Stimulated activated CD8-positive, alpha-beta memory T cell treated with anti-CD3 and anti-CD28 coated beads, Interleukin-4, amount 100 ng/mL, for 1 hour (primary cell): ENCODE results near the gene CNN2.

ENCODE experiments used
- DNase-seq, 2 donors: peaks; one replicate each; pipeline ENCODE4 v3.0.0-alpha.2; 2020; ENCODE audit warnings: low read depth in 2 of 2, low spot score in 1 of 2

The CNN2 gene

DNA sequence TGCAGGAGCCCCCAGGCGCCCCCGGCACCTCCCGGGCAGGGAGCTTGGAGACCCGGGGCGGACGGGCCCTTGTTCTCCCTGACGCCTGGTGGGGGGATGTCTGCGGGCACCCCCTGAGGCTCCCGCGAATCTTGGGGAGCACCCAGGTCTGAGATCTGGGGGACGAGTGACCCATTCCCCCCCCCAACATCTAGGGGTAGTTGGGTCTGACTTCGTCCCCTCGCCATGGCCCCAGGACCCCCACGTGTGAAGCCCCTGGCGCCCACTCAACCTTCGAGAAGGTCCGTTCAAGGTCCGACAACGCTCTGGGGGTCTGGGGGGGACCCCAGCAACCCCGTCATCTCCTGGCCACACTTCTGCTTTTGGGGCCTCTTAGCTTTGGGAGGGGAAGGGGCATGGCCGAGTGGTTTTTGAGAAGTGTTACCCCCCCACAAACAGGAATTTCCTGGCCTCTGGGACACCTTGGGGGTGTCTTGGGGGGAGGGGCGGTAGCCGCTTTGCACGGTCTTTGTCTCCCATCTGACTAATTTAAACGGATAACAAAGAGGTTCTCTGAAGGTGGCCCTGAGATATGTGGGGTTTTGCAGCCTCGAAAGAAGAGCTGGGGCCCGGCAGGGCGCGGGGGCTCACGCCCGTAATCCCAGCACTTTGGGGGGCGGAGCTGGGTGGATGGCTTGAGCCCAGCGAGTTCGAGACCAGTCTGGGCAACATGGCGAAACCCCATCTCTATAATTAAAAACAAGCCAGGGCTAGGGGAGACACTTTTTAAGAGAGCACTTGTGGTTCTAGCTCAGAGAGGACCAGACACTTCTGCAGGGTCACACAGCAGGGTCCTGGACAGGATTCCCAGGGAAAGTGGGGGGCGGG is 608 bp downstream of the CNN2 start:
- DNase-seq, result no peak

DNA sequence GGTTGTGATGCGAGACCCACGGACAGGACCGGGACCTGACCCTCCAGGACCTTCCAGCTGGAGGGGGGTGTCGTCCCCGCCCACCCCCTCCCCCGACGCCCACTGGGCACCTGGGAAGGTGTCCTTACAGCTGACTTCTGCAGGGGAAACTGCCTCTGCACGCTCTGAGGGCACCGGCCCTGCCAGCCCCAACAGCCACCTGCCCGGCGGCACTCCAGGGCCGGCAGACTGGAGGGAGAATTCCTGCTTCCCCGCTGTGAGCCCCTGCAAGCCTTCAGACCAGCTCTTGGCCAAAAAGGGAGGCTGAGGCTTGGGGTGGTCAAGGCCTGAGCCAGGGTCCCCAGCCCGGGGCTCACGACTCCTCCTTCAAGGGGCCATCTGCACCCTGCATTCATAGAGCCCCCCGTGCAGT is 1.2 kb downstream of the CNN2 start:
- DNase-seq, result no peak

DNA sequence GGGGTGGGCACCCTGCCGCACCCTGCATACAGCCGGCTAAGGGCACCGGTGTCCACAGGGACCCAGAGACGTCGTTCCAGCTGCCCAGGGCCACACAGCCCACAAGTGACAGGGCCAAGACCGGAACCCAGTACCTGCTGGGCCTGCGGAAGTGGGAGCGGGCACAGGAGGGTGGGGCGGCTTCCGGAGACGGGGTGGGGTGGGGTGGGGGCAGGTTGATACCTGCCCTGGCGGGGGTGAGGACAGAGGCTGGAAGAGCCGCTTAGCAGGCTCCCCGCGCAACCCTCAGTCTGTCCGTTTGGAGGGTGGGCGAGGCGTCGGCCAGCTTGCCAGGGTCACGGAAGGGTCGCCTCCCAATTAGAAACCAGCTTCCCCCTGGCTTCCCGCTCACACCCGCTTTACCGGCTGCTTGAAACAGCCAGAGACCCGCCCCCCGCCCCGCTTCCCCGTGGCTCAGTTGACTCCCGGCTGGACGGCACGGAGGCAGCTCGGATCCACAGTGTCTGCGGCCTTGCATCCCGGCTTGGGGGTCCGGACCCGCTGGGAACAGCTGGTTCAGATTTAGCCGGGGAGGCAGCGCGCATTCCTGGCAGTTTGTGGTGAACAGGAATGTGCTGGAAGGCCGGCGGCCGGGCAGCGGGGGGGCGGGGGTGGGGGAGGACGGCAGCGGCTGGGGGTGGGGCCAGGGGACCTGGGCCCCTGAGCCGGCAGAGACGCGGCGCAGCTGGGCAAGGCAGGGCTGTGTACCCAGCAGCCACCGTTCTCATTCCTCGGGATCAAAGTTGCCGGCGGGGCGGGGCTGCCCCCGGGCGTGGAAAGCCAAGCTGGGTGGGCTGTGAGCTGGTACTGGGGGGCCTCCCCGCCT is 1.9 kb downstream of the CNN2 start:
- DNase-seq, result no peak

DNA sequence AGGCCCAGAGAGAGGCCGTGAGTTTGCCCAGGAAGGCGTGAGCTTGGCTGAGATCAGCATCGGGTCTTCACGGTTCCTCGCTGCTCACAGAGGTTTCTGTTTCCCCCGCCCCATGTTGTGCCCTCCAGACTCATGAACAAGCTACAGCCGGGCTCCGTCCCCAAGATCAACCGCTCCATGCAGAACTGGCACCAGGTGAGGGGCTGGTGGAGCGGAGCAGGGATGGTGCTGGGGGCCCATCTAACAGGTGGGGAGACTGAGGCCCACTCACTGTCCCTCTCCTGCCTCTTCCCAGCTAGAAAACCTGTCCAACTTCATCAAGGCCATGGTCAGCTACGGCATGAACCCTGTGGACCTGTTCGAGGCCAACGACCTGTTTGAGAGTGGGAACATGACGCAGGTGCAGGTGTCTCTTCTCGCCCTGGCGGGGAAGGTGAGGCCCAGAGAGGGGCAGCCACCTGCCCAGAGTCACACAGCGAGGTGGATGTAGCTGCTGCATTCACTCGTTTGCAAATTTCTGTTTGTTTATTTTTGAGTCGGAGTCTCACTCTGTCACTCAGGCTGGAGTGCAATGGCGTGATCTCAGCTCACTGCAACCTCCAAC is 6.0 kb downstream of the CNN2 start:
- no peak for DNase-seq

DNA sequence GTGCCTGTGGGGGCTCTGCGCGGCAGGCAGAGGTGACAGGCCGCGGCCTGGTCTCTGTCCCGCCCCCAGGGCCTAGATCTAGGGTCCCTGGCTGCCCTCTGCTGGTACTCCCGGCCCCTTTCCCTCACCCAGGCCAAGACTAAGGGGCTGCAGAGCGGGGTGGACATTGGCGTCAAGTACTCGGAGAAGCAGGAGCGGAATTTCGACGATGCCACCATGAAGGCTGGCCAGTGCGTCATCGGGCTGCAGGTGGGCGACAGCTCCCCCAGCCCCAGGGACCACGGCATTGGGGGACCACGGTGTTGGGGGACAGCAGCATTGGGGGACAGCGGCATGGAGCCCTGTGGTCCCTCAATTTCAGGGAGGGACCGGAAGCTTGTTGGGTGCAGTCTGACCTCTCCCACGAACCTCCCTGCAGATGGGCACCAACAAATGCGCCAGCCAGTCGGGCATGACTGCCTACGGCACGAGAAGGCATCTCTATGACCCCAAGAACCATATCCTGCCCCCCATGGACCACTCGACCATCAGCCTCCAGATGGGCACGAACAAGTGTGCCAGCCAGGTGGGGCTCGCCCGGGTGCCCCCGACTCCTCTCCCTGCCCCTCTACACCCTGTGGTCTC is 9.7 kb downstream of the CNN2 start:
- DNase-seq, result no peak

DNA sequence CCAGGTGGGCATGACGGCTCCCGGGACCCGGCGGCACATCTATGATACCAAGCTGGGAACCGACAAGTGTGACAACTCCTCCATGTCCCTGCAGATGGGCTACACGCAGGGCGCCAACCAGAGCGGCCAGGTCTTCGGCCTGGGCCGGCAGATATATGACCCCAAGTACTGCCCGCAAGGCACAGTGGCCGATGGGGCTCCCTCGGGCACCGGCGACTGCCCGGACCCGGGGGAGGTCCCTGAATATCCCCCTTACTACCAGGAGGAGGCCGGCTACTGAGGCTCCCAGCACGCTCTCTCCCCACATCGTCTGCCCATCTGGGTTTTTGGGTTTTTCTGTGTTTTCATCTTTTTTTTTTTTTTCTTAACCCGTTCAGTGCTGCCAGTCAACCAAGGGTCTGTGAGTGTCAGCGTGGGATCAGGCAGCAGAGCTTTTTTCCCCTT is 11.2 kb downstream of the CNN2 start:
- no peak for DNase-seq

DNA sequence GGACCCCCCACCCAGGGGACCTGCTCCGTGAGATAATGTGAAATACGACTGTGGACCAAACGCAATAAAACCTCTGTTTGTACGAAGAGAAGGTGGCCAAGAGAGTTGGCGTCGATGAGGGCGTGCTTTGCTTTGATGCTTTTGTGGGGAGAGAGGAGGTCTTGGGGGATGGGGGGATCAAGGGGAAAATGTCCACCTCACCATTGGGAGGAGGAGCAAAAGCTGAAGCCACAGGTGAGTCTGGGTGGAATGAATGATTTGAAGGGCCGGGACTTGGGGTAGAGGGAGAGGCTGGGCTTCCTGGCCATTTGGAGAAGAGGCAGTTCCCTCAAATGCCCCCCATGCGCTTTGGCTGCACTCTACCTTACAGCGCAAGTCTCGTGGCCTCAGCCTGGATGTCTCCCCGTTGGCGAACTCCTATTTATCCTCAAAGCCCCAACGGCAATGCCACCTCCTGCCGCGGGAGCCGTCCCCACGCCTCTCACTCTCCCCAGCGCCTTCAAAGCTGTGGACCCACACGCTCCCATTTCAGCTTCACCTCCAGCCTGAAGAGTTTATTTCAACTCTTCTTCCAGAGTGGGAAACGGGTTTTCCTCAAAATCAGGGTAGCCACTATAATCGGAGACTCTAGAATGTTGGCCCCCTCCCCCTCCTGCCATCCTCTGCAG is 12.7 kb downstream of the CNN2 start:
- DNase-seq, result no peak

DNA sequence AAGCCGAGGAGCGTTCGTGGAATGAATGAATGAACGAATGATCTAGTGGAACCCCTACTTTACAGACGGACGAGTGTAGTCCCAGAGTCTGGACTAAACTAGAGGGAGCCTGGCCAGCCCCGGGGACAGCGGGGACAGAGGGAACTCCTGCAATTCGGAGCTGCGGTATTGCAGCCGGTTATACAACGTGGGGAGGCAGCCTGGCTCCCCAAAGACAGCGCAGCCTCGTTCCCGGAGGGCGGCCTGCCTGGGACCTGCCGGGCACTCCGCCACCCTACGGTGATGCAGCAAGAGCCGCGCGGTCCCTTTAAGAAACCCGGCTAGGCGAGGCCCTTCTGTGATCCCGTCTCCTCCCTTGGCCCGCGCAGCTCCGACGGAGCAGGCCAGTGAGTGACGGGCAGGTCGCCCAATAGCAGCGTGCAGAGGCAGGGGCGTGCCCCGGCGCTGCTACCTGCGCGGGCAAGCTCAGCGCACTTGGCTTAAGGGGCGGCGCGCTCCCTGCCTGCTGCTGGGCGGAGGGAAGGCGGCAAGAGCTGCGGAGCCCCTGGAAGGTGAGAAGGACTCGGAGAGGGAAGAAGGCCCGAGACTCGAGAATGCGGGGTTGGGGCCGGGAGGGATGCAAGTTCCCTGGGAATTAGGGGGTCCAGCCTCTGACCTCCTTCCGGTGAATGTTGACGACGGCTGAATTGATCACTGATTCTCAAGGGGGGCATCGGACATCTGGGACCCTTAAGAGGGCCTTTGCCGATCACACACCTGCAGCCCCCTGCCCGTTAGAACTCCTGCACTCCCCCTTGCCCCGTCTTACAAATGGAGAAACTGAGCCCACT is 13.5 kb downstream of the CNN2 start, which contains the start of gene ABCA7:
ABCA7 (plus strand) TSS at position 462 of the 830 bp plus-strand sequence. CDS start 1,255 bp downstream, outside the sequence.
- DNase-seq, result peak; percentile 96 to 98

DNA sequence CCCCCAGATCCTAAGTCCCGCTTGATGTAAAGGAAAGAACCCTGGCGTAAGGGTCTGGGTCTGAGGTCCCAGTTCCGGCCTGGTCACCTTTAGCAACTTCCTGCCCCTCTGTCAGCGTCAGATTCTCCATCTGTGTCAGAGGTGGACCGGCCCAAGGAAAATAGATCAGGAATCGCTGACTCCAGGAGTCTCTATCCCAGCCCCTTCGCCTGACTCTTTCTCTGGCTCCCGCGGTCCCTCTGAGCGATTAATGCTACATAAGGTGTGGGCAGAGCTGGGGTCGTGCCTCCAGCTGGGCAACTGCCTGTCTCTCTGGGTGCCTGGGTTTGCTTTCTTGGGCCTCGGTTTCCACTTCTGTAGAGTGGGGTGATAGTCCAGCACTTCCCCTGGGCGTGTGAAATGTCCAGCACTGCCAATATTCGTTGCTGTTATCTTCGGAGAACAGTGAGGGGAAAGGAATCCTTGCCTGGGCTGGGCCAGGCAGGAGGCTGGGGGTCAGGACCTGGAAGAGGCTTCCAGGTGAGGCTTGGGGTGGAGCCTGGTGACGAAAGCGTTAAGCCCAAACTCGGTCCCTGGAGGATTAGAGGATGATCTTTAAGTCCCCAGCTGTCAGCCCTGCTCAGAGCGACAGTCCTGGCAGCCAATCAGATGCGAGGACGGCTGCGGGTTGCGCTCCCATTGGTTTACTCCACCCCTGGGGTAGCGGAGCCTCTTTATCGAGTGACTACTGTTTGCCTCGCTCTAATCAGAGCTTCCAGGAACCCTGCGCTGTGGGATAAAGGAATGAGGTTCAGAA is 14.3 kb downstream of the CNN2 start:
- peak; percentile 78 to 81 for DNase-seq

DNA sequence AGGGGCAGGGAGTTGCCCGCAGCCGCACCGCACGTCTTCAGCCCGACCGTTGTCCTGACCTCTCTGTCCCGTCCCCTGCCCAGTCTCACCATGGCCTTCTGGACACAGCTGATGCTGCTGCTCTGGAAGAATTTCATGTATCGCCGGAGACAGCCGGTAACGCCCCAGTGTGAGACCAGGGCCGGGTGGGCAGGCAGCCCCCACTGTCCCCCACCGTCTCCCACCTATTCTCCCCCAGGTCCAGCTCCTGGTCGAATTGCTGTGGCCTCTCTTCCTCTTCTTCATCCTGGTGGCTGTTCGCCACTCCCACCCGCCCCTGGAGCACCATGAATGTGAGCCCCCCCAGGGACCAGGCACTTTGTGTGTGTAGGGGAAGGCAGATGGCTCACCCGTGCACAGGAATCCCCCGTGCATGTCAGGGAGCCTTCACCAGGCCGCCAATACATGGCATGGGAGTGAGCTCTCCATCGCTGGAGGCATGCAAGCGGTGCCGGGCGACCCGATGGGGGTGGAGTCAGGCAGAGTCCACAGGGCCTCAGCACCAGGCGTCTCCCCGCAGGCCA is 14.9 kb downstream of the CNN2 start:
- DNase-seq, result no peak

DNA sequence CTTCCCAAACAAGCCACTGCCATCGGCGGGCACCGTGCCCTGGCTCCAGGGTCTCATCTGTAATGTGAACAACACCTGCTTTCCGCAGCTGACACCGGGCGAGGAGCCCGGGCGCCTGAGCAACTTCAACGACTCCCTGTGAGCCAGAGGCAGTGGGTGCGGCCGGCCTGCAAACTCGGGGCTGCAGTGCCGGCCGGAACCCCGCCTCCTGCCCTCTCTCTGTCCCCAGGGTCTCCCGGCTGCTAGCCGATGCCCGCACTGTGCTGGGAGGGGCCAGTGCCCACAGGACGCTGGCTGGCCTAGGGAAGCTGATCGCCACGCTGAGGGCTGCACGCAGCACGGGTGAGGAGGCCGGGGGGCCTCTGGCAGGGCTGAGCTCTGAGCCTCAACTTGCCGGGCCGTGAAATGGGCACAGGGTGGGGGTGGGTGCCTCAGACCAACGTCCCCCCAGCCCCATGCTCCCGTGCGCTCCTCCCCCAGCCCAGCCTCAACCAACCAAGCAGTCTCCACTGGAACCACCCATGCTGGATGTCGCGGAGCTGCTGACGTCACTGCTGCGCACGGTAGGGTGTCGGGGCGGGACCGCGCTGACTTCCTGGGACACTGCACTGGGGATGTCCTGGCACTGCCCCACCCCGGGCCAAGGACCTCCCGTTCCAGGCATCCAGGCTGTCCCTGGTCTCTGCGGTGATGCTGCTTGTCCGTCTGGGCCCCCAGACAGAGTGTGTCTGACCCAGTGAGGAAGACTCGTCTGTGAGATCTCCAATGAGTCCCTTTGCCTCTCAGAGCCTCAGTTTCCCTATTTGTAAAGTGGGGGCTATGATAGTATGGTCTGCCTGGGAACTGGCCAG is 15.7 kb downstream of the CNN2 start:
- DNase-seq, result no peak

DNA sequence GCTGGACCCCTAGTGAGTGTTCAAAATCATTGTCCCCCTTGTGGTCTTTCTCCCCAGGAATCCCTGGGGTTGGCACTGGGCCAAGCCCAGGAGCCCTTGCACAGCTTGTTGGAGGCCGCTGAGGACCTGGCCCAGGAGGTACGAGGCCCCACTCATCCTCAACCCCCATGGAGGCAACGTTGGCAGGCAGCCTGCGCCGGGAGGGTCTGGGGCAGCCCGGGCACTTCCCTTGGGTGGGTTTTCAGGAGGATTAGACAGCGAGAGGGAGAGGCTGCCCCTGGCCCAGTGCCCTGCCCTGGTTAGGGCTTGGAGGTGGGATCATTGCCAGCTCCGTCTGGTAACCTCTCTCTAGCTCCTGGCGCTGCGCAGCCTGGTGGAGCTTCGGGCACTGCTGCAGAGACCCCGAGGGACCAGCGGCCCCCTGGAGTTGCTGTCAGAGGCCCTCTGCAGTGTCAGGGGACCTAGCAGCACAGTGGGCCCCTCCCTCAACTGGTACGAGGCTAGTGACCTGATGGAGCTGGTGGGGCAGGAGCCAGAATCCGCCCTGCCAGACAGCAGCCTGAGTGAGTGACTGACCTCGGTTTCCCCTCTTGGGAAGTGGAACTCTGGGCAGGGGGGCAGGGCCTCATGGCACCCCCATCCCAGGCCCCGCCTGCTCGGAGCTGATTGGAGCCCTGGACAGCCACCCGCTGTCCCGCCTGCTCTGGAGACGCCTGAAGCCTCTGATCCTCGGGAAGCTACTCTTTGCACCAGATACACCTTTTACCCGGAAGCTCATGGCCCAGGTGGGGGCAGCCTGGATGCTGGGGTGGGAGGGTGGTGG is 16.5 kb downstream of the CNN2 start:
- no peak for DNase-seq

DNA sequence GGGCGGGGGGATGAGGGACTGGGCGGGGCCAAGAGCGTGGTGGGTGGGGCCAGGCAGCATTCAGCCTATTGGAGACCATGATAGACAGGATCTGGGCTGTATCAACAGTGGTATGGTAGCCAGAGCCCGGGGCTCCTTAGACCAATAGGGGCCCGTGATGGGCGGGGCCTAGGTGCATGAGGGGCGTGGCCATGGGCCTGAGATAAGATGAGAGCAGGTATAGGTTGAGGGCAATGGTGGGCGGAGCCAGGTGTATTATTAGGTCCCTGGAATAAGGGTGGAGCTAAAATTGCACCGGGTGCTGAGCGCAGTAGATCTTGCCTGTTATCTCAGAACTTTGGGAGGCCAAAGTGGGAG is 18.8 kb downstream of the CNN2 start:
- no peak for DNase-seq

DNA sequence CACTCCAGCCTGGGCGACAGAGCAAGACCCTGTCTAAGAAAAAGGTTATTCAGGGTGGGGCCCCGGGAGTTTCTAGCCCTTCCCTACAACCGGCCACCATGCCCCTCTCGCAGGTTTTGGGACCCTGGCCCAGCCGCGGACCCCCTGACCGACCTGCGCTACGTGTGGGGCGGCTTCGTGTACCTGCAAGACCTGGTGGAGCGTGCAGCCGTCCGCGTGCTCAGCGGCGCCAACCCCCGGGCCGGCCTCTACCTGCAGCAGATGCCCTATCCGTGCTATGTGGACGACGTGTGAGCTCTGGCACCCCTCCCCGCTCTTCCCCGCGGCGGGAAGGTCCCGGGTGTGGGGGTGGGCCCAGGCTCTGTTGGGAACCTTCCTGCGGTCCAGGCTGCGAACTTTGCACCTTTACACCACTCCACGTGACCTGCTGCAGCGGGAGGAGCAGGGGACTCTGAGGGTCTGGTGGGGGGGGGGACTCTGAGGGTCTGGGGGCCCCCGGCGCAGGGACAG is 19.8 kb downstream of the CNN2 start:
- no peak for DNase-seq

DNA sequence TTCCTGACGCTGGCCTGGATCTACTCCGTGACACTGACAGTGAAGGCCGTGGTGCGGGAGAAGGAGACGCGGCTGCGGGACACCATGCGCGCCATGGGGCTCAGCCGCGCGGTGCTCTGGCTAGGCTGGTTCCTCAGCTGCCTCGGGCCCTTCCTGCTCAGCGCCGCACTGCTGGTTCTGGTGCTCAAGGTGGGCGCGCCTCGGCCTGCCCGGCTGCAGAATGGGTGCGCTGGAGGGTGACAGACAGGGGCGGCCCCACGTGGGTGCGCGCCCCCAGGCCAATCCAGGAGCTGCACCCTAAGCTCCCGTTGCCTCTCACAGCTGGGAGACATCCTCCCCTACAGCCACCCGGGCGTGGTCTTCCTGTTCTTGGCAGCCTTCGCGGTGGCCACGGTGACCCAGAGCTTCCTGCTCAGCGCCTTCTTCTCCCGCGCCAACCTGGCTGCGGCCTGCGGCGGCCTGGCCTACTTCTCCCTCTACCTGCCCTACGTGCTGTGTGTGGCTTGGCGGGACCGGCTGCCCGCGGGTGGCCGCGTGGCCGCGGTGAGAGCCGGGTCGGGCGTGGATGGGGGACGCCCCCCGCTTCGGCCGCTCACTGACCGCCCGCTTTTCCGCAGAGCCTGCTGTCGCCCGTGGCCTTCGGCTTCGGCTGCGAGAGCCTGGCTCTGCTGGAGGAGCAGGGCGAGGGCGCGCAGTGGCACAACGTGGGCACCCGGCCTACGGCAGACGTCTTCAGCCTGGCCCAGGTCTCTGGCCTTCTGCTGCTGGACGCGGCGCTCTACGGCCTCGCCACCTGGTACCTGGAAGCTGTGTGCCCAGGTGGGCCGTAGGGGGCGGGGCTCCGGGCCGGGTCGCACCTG is 20.7 kb downstream of the CNN2 start:
- DNase-seq, result no peak

DNA sequence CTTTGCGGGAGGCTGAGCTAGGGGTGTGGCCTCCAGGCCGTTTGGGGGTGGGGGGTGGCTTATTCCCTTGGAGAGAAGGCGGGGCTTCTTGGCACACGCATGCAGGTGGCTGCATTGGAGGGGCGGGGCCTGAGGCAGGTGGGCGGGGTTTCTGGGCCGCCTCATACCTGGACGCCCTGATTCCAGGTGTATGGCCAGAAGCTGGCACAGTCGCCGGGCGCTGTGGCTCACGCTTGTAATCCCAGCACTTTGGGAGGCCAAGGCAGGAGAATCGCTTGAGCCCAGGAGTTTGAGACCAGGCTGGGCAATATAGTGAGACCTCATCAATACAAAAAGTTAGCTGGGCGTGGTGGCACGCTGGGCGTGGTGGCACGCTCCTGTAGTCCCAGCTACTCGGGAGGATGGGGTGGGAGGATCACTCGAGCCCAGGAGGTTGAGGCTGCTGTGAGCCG is 21.3 kb downstream of the CNN2 start:
- no peak for DNase-seq
